Measurements from ENCODE around the gene UBTD2.
"Not testable (repeated sequence)": the region's sequence is repeated elsewhere in the genome, so short reads cannot be mapped to it uniquely, and the experiment has no call there.

The UBTD2 gene

DNA sequence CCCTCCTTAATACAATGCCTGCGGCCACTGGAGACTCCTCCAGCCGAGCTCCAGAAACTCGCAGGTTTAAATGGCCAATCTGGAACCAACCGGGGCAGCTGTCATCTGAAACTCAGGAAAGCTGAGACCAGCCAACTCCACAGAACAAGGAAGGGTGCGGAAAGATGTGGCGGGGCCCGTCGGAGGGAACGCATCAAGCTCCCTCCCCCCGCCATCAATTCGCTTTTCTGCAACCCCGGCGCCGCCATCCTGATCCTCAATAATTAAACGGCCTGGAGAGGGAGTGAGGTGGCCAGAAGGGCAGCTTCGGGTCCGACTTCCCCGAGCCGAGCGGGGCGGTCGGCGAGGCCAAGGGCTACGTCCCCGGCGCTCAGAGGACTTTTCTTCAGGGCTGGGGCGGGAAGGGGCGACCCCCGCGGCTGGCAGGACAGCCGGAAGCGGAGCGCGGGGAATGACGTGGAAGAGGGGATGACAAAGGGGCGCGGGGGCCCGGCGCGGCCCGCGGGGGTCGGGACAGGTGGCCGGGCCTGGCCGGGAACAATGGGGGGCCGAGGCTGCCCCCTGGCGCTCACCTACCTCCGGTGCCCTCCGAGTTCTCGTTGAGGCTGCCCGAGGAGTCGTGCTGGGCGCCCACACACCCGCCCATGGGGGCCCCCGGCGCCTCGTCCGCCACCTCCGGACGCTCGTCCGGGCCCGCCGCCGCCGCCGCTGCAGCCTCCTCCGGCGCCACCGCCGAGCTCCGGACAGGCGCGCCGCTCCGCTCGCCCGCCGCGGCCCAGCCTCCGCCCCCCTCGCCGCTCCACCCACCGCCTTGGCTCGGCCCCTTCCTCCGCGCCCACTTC is at the start of gene UBTD2 (continued):
- TF ChIP-seq, protein P1, sequence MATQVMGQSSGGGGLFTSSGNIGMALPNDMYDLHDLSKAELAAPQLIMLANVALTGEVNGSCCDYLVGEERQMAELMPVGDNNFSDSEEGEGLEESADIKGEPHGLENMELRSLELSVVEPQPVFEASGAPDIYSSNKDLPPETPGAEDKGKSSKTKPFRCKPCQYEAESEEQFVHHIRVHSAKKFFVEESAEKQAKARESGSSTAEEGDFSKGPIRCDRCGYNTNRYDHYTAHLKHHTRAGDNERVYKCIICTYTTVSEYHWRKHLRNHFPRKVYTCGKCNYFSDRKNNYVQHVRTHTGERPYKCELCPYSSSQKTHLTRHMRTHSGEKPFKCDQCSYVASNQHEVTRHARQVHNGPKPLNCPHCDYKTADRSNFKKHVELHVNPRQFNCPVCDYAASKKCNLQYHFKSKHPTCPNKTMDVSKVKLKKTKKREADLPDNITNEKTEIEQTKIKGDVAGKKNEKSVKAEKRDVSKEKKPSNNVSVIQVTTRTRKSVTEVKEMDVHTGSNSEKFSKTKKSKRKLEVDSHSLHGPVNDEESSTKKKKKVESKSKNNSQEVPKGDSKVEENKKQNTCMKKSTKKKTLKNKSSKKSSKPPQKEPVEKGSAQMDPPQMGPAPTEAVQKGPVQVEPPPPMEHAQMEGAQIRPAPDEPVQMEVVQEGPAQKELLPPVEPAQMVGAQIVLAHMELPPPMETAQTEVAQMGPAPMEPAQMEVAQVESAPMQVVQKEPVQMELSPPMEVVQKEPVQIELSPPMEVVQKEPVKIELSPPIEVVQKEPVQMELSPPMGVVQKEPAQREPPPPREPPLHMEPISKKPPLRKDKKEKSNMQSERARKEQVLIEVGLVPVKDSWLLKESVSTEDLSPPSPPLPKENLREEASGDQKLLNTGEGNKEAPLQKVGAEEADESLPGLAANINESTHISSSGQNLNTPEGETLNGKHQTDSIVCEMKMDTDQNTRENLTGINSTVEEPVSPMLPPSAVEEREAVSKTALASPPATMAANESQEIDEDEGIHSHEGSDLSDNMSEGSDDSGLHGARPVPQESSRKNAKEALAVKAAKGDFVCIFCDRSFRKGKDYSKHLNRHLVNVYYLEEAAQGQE (tag by site-specific recombination; IDR thresholded peaks at IDR 0.05): peak; percentile 39; the same call in 1 of the 2 replicates
- no peak for TF ChIP-seq ZNF175 (tag by site-specific recombination; IDR thresholded peaks at IDR 0.05)

DNA sequence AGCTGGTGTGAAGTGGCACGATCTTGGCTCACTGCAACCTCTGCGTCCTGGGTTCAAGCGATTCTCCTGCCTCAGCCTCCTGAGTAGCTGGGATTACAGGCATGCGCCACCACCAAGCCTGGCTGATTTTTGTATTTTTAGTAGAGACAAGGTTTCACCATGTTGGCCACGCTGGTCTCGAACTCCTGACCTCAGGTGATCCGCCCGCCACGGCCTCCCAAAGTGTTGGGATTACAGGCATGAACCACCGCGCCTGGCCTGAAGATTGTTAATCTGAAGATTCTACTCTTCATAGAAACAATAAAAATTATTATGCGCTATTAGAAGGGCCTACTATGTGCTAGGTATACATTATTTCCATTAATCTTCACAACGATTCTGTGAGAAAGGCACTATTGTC is 43.3 kb upstream of the UBTD2 start:
- H3K9me3 ChIP-seq (ENCODE audit: control insufficient read depth, insufficient read depth, low read depth, low read length); H3K27ac ChIP-seq (ENCODE audit: extremely low read depth, low read depth, low read length); H3K4me3 ChIP-seq (ENCODE audit: low read depth, low read length); CTCF ChIA-PET; POLR2A ChIA-PET; H3K4me1 ChIP-seq (ENCODE audit: control insufficient read depth, insufficient read depth, low read length); H3K36me3 ChIP-seq (ENCODE audit: control insufficient read depth in 2 of 2, insufficient read depth in 1 of 2, low read length in 2 of 2): not testable (repeated sequence)

DNA sequence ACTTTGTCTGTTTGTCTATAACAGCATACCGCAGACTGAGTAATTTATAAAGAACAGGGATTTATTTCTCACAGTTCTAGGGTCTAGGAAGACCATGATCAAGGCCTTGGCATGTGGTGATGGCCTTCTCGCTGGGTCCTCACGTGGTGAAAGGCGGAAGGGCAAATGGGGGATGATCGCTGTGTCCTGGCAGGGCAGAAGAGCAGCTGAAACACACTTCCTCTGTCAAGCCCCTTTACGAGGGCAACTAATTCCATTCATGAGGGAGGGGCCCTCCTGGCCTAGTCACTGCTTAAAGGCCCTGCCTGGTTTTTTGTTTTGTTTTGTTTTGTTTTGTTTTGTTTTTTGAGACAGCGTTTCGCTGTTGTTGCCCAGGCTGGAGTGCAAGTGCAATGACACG is 41.9 kb upstream of the UBTD2 start:
- CTCF ChIA-PET: no interaction called here
- H3K9me3 ChIP-seq (ENCODE audit: control insufficient read depth, insufficient read depth, low read depth, low read length): no peaks in the 10 kb centered on the region
- no peaks in the 10 kb centered on the region for H3K36me3 ChIP-seq (ENCODE audit: control insufficient read depth in 2 of 2, insufficient read depth in 1 of 2, low read length in 2 of 2)
- POLR2A ChIA-PET: interaction anchor here (0.7 kb wide), 1 partner anchor 545 kb away, joined by 4 read pairs; no protein-coding TSS in a partner anchor
- TF ChIP-seq ZNF76 (tag by site-specific recombination; IDR thresholded peaks at IDR 0.05; ENCODE audit: borderline replicate concordance, low read depth) (no peak), ZNF558 (tag by site-specific recombination; IDR thresholded peaks at IDR 0.05) (no peak), ZNF433 (tag by site-specific recombination; IDR thresholded peaks at IDR 0.05; ENCODE audit: low read depth) (no peak), ZNF138 (tag by site-specific recombination; IDR thresholded peaks at IDR 0.05; ENCODE audit: borderline replicate concordance) (no peak), ZNF2 (tag by site-specific recombination; IDR thresholded peaks at IDR 0.05) (no peak), ZNF549 (tag by site-specific recombination; IDR thresholded peaks at IDR 0.05) (no peak), ZNF16 (tag by site-specific recombination; IDR thresholded peaks at IDR 0.05; ENCODE audit: low read depth) (no peak), ZBTB48 (tag by site-specific recombination; IDR thresholded peaks at IDR 0.05) (no peak), ZNF19 (tag by site-specific recombination; IDR thresholded peaks at IDR 0.05; ENCODE audit: low read depth) (no peak), FEZF1 (tag by site-specific recombination; IDR thresholded peaks at IDR 0.05) (no peak)
- TF ChIP-seq, protein P2, sequence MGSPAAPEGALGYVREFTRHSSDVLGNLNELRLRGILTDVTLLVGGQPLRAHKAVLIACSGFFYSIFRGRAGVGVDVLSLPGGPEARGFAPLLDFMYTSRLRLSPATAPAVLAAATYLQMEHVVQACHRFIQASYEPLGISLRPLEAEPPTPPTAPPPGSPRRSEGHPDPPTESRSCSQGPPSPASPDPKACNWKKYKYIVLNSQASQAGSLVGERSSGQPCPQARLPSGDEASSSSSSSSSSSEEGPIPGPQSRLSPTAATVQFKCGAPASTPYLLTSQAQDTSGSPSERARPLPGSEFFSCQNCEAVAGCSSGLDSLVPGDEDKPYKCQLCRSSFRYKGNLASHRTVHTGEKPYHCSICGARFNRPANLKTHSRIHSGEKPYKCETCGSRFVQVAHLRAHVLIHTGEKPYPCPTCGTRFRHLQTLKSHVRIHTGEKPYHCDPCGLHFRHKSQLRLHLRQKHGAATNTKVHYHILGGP (tag by site-specific recombination; IDR thresholded peaks at IDR 0.05): no peak
- TF ChIP-seq, protein P3, sequence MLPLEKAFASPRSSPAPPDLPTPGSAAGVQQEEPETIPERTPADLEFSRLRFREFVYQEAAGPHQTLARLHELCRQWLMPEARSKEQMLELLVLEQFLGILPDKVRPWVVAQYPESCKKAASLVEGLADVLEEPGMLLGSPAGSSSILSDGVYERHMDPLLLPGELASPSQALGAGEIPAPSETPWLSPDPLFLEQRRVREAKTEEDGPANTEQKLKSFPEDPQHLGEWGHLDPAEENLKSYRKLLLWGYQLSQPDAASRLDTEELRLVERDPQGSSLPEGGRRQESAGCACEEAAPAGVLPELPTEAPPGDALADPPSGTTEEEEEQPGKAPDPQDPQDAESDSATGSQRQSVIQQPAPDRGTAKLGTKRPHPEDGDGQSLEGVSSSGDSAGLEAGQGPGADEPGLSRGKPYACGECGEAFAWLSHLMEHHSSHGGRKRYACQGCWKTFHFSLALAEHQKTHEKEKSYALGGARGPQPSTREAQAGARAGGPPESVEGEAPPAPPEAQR (tag by site-specific recombination; IDR thresholded peaks at IDR 0.05): no peak
- TF ChIP-seq, protein P4, sequence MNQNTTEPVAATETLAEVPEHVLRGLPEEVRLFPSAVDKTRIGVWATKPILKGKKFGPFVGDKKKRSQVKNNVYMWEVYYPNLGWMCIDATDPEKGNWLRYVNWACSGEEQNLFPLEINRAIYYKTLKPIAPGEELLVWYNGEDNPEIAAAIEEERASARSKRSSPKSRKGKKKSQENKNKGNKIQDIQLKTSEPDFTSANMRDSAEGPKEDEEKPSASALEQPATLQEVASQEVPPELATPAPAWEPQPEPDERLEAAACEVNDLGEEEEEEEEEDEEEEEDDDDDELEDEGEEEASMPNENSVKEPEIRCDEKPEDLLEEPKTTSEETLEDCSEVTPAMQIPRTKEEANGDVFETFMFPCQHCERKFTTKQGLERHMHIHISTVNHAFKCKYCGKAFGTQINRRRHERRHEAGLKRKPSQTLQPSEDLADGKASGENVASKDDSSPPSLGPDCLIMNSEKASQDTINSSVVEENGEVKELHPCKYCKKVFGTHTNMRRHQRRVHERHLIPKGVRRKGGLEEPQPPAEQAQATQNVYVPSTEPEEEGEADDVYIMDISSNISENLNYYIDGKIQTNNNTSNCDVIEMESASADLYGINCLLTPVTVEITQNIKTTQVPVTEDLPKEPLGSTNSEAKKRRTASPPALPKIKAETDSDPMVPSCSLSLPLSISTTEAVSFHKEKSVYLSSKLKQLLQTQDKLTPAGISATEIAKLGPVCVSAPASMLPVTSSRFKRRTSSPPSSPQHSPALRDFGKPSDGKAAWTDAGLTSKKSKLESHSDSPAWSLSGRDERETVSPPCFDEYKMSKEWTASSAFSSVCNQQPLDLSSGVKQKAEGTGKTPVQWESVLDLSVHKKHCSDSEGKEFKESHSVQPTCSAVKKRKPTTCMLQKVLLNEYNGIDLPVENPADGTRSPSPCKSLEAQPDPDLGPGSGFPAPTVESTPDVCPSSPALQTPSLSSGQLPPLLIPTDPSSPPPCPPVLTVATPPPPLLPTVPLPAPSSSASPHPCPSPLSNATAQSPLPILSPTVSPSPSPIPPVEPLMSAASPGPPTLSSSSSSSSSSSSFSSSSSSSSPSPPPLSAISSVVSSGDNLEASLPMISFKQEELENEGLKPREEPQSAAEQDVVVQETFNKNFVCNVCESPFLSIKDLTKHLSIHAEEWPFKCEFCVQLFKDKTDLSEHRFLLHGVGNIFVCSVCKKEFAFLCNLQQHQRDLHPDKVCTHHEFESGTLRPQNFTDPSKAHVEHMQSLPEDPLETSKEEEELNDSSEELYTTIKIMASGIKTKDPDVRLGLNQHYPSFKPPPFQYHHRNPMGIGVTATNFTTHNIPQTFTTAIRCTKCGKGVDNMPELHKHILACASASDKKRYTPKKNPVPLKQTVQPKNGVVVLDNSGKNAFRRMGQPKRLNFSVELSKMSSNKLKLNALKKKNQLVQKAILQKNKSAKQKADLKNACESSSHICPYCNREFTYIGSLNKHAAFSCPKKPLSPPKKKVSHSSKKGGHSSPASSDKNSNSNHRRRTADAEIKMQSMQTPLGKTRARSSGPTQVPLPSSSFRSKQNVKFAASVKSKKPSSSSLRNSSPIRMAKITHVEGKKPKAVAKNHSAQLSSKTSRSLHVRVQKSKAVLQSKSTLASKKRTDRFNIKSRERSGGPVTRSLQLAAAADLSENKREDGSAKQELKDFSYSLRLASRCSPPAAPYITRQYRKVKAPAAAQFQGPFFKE (tag by site-specific recombination; IDR thresholded peaks at IDR 0.05; ENCODE audit: borderline replicate concordance): no peak
- no peak overlapping the region for H3K4me3 ChIP-seq (ENCODE audit: low read depth, low read length)
- H3K27ac ChIP-seq (ENCODE audit: extremely low read depth, low read depth, low read length): no peak overlapping the region
- no peaks in the 10 kb centered on the region for H3K4me1 ChIP-seq (ENCODE audit: control insufficient read depth, insufficient read depth, low read length)
